NCI-H2107 treated with DMSO at 0.1 percent for 48 hours (cell line): ENCODE measurements around the gene TP73.

Experiments
- DNase-seq: peaks from one replicate; lab custom pipeline; 2025; ENCODE audit not compliant: unreplicated experiment; lab: John Stamatoyannopoulos, UW

The TP73 gene

GRCh38 chr1:3759796-3760195, 107.5 kb downstream of the TP73 start:
- DNase-seq = no peak

GRCh38 chr1:3761296-3762010, 109.1 kb downstream of the TP73 start:
- no peak for DNase-seq

- no peak for DNase-seq
These were observed 110.0 kb downstream of the TP73 start for GRCh38 chr1:3762151-3762872.

GRCh38 chr1:3762873-3763228, 110.5 kb downstream of the TP73 start:
- DNase-seq = no peak

GRCh38 chr1:3763351-3764125, 111.2 kb downstream of the TP73 start:
- DNase-seq = no peak

- no peak for DNase-seq
These were observed 115.1 kb downstream of the TP73 start for GRCh38 chr1:3767328-3767925.

- no peak for DNase-seq
These were observed 116.6 kb downstream of the TP73 start for GRCh38 chr1:3768811-3769390.

GRCh38 chr1:3770047-3770765, 117.9 kb downstream of the TP73 start:
- no peak for DNase-seq

GRCh38 chr1:3771108-3772026, 119.1 kb downstream of the TP73 start:
- no peak for DNase-seq

GRCh38 chr1:3772027-3772714, 119.9 kb downstream of the TP73 start:
- no peak for DNase-seq

- no peak for DNase-seq
These were observed 120.6 kb downstream of the TP73 start, which contains the start of gene SMIM1 for GRCh38 chr1:3772715-3773571. Gene SMIM1, plus strand, starts transcription at chr1:3772749. Its CDS starts 2,625 bp downstream, at chr1:3775374.

- no peak for DNase-seq
These were observed 121.4 kb downstream of the TP73 start for GRCh38 chr1:3773572-3774275.

- DNase-seq = no peak
These were observed 122.1 kb downstream of the TP73 start for GRCh38 chr1:3774276-3774945.

GRCh38 chr1:3774946-3775489, 122.7 kb downstream of the TP73 start:
- no peak for DNase-seq

GRCh38 chr1:3775490-3776230, 123.3 kb downstream of the TP73 start:
- no peak for DNase-seq
